Left ventricle myocardium inferior (tissue), 1 donor: ENCODE results near the gene S1PR3. TPM values are rescaled to one million over a fixed set of nuclear protein-coding genes. Genes with fewer than 3 reads are reported as not detected.

Source experiments
- DNase-seq: peaks from one replicate; pipeline ENCODE4 v3.0.0-alpha.2; 2020
- H3K27ac ChIP-seq: fragments of 200-600 bp; replicated peaks from 2 replicates; pipeline ENCODE4 v1.8.0; 2021
- H3K27me3 ChIP-seq: fragments of 200-600 bp; 2 replicates; pipeline ENCODE4 v1.8.0; 2021; ENCODE audit warnings: low read depth
- H3K36me3 ChIP-seq: fragments of 200-600 bp; 2 replicates; pipeline ENCODE4 v1.8.0; 2021
- H3K4me1 ChIP-seq: fragments of 200-600 bp; 2 replicates; pipeline ENCODE4 v1.8.0; 2021
- H3K4me3 ChIP-seq: fragments of 200-600 bp; 2 replicates; pipeline ENCODE4 v1.8.0; 2021; ENCODE audit warnings: mild to moderate bottlenecking, moderate library complexity
- H3K9me3 ChIP-seq: fragments of 200-600 bp; replicated peaks from 2 replicates; pipeline ENCODE4 v1.8.0; 2021
- CTCF ChIP-seq: fragments of 200-600 bp; IDR thresholded peaks from 2 replicates; pipeline ENCODE4 v1.8.0; 2021; ENCODE audit warnings: antibody characterized with exemption, mild to moderate bottlenecking, borderline replicate concordance
- intact Hi-C: fragments of 100-400 bp; cut with micrococcal nuclease; formaldehyde crosslinking; loops from one replicate; pipeline ENCODE4 v1.11.0; 2022
- total RNA-seq: library from RNA; stranded (reverse); fragmentation: NEBNext Ultra II Directional; extraction: Animal tissue kit (Norgen Biotek cat#: 25700); gene quantifications from one replicate; pipeline ENCODE4 v1.2.1, GENCODE V29; 2021
- donor health status: DM: no; HTN: yes; CAD: no; lungs with severe emphysema.

The S1PR3 gene
- total RNA-seq, 1 donor from 2014 or later = 26.8 TPM

- intact Hi-C loops = loop anchor here (10.0 kb wide), 1 partner anchor 209 kb away; no protein-coding TSS in a partner anchor
- TF ChIP-seq CTCF = no peak
- Histone ChIP-seq H3K4me1 (peaks cover 69% of the 10 kb centered on the region), H3K4me3 (peak overlapping the region; percentile 86), H3K9me3 (no peaks in the 10 kb centered on the region), H3K27ac (peak overlapping the region; percentile 43), H3K27me3 (peaks cover 27% of the 10 kb centered on the region), H3K36me3 (peaks cover 6% of the 10 kb centered on the region)
- DNase-seq = no peak
Measured at GRCh38 chr9:88993327-88993726, 2.1 kb downstream of the S1PR3 start.

- no peak for DNase-seq
- Histone ChIP-seq H3K9me3 (no peaks in the 10 kb centered on the region), H3K36me3 (peaks cover 6% of the 10 kb centered on the region), H3K4me3 (peak overlapping the region; percentile 86), H3K27me3 (peaks cover 27% of the 10 kb centered on the region), H3K27ac (peak overlapping the region; percentile 43), H3K4me1 (peaks cover 76% of the 10 kb centered on the region)
- no peak for TF ChIP-seq CTCF
- intact Hi-C loops = loop anchor here (10.0 kb wide), 1 partner anchor 209 kb away; no protein-coding TSS in a partner anchor
Measured at GRCh38 chr9:88993871-88994460, 2.7 kb downstream of the S1PR3 start.

- TF ChIP-seq CTCF = no peak
- Histone ChIP-seq H3K27me3 (peaks cover 27% of the 10 kb centered on the region), H3K9me3 (no peaks in the 10 kb centered on the region), H3K4me1 (peaks cover 77% of the 10 kb centered on the region), H3K4me3 (peak overlapping the region; percentile 86), H3K27ac (peak overlapping the region; percentile 43), H3K36me3 (peaks cover 6% of the 10 kb centered on the region)
- DNase-seq = no peak
- intact Hi-C loops = loop anchor here (10.0 kb wide), 1 partner anchor 210 kb away; no protein-coding TSS in a partner anchor
Measured at GRCh38 chr9:88994469-88995199, 3.4 kb downstream of the S1PR3 start.

- Histone ChIP-seq H3K27me3 (peaks cover 27% of the 10 kb centered on the region), H3K27ac (peak overlapping the region; percentile 43), H3K36me3 (peaks cover 6% of the 10 kb centered on the region), H3K9me3 (no peaks in the 10 kb centered on the region), H3K4me1 (peaks cover 82% of the 10 kb centered on the region), H3K4me3 (peak overlapping the region; percentile 86)
- no peak for TF ChIP-seq CTCF
- intact Hi-C loops = loop anchor here (10.0 kb wide), 1 partner anchor 210 kb away; no protein-coding TSS in a partner anchor
- no peak for DNase-seq
Measured at GRCh38 chr9:88995200-88995577, 3.9 kb downstream of the S1PR3 start.

GRCh38 chr9:88995627-88996026 is 4.4 kb downstream of the S1PR3 start:
- H3K4me1 ChIP-seq = peaks cover 86% of the 10 kb centered on the region

More at GRCh38 chr9:88995627-88996026, 4.4 kb downstream of the S1PR3 start:
- Histone ChIP-seq H3K27ac (peak overlapping the region; percentile 43), H3K4me3 (peak overlapping the region; percentile 86), H3K9me3 (no peaks in the 10 kb centered on the region), H3K36me3 (peaks cover 6% of the 10 kb centered on the region), H3K27me3 (peaks cover 25% of the 10 kb centered on the region)
- intact Hi-C loops = loop anchor here (10.0 kb wide), 1 partner anchor 211 kb away; no protein-coding TSS in a partner anchor
- DNase-seq = no peak
- TF ChIP-seq CTCF = no peak
